ENCODE results near the gene AP3S1. TPM values are rescaled to one million over a fixed set of nuclear protein-coding genes. Genes with fewer than 3 reads are reported as not detected.

Gene AP3S1
- total RNA-seq, 2 experiments from 2014 or later: 76.0 to 89.5 TPM

GRCh38 chr5:115800108-115800507 is 41.6 kb upstream of the AP3S1 start:
- POLR2A ChIA-PET: interaction anchor here (1.0 to 1.1 kb wide), 2 partner anchors 9 to 20 kb away, joined by 3 to 5 read pairs; no protein-coding TSS in a partner anchor
- Histone ChIP-seq H4K20me1 (ENCODE audit: insufficient read depth, low read length) (no peaks in the 10 kb centered on the region), H3K4me2 (ENCODE audit: low read length) (no peak overlapping the region), H3K9me2 (ENCODE audit: insufficient read depth, low read length) (no peaks in the 10 kb centered on the region), H3K79me2 (ENCODE audit: insufficient read depth, low read depth, low read length) (no peaks in the 10 kb centered on the region), H3K36me3 (ENCODE audit: insufficient read depth, low read length) (no peaks in the 10 kb centered on the region), H2AFZ (ENCODE audit: low read length) (no peak overlapping the region), H3K4me1 (ENCODE audit: insufficient read depth, low read length, poor library complexity, severe bottlenecking) (no peaks in the 10 kb centered on the region), H3K9me3 (ENCODE audit: low read length) (no peaks in the 10 kb centered on the region), H3K4me3 (ENCODE audit: low read depth, low read length, poor library complexity, severe bottlenecking) (no peak overlapping the region), H3K27ac (ENCODE audit: low read depth, low read length, poor library complexity, severe bottlenecking) (no peak overlapping the region)
- BruUV-seq (replicated peaks): no TSS peak
- no peak for DNase-seq (ENCODE audit: low spot score)
- CTCF ChIA-PET (ENCODE audit: unreplicated experiment): no interaction called here
- intact Hi-C loops (cut with micrococcal nuclease; ENCODE audit: unreplicated experiment): no loop called here
- TF ChIP-seq CTCF (conservative IDR thresholded peaks at IDR 0.05; ENCODE audit: low read length) (no peak), EZH2phosphoT487 (IDR thresholded peaks at IDR 0.05; ENCODE audit: borderline replicate concordance, low read depth, low read length) (no peak)

- CTCF ChIA-PET (ENCODE audit: unreplicated experiment): no interaction called here
- intact Hi-C loops (cut with micrococcal nuclease; ENCODE audit: unreplicated experiment): no loop called here
Observed at GRCh38 chr5:115801152-115801551, 40.6 kb upstream of the AP3S1 start.

GRCh38 chr5:115801984-115802383 is 39.8 kb upstream of the AP3S1 start:
- intact Hi-C loops (cut with micrococcal nuclease; ENCODE audit: unreplicated experiment): no loop called here
- TF ChIP-seq EZH2phosphoT487 (IDR thresholded peaks at IDR 0.05; ENCODE audit: borderline replicate concordance, low read depth, low read length) (no peak), CTCF (conservative IDR thresholded peaks at IDR 0.05; ENCODE audit: low read length) (no peak)
- no peaks in the 10 kb centered on the region for H3K79me2 ChIP-seq (ENCODE audit: insufficient read depth, low read depth, low read length)
- no peak overlapping the region for H3K4me3 ChIP-seq (ENCODE audit: low read depth, low read length, poor library complexity, severe bottlenecking)
- no peak overlapping the region for H3K27ac ChIP-seq (ENCODE audit: low read depth, low read length, poor library complexity, severe bottlenecking)
- H3K36me3 ChIP-seq (ENCODE audit: insufficient read depth, low read length): no peaks in the 10 kb centered on the region
- H3K4me2 ChIP-seq (ENCODE audit: low read length): no peak overlapping the region
- no peaks in the 10 kb centered on the region for H3K9me2 ChIP-seq (ENCODE audit: insufficient read depth, low read length)
- no peaks in the 10 kb centered on the region for H4K20me1 ChIP-seq (ENCODE audit: insufficient read depth, low read length)
- no peak for DNase-seq (ENCODE audit: low spot score)
- H3K4me1 ChIP-seq (ENCODE audit: insufficient read depth, low read length, poor library complexity, severe bottlenecking): no peaks in the 10 kb centered on the region
- ChIA-PET CTCF (ENCODE audit: unreplicated experiment) (no interaction called here), POLR2A (no interaction called here)
- no peaks in the 10 kb centered on the region for H3K9me3 ChIP-seq (ENCODE audit: low read length)
- no TSS peak for BruUV-seq (replicated peaks)
- H2AFZ ChIP-seq (ENCODE audit: low read length): no peak overlapping the region

More at GRCh38 chr5:115801152-115801551, 40.6 kb upstream of the AP3S1 start:
- Histone ChIP-seq H2AFZ (ENCODE audit: low read length) (no peak overlapping the region), H4K20me1 (ENCODE audit: insufficient read depth, low read length) (no peaks in the 10 kb centered on the region), H3K4me2 (ENCODE audit: low read length) (no peak overlapping the region), H3K9me2 (ENCODE audit: insufficient read depth, low read length) (no peaks in the 10 kb centered on the region), H3K9me3 (ENCODE audit: low read length) (no peaks in the 10 kb centered on the region), H3K36me3 (ENCODE audit: insufficient read depth, low read length) (no peaks in the 10 kb centered on the region), H3K4me1 (ENCODE audit: insufficient read depth, low read length, poor library complexity, severe bottlenecking) (no peaks in the 10 kb centered on the region), H3K4me3 (ENCODE audit: low read depth, low read length, poor library complexity, severe bottlenecking) (no peak overlapping the region), H3K79me2 (ENCODE audit: insufficient read depth, low read depth, low read length) (no peaks in the 10 kb centered on the region), H3K27ac (ENCODE audit: low read depth, low read length, poor library complexity, severe bottlenecking) (no peak overlapping the region)
- DNase-seq (ENCODE audit: low spot score): no peak
- TF ChIP-seq CTCF (conservative IDR thresholded peaks at IDR 0.05; ENCODE audit: low read length): no peak
- TF ChIP-seq EZH2phosphoT487 (IDR thresholded peaks at IDR 0.05; ENCODE audit: borderline replicate concordance, low read depth, low read length): no peak
- BruUV-seq (replicated peaks): no TSS peak
- POLR2A ChIA-PET: no interaction called here

All from OCI-LY7 (cell line).